GM18870 (cell line): ENCODE results near the gene ATXN7.
A peak's percentile ranks its signal among the peaks of the same experiment; 100 is the strongest.

Experiments used
- ATAC-seq: cut with Tn5 transposase; IDR thresholded peaks from one replicate; pipeline ENCODE4 v1.9.1; 2021; ENCODE audit warnings: moderate library complexity; ENCODE audit not compliant: unreplicated experiment

ATXN7 gene

GRCh38 chr3:63863150-63864007 lies at the start of gene ATXN7, which contains the start of gene THOC7:
Gene ATXN7, plus strand, starts transcription at chr3:63863867. Its CDS starts 48,732 bp downstream, at chr3:63912599.
Gene THOC7, minus strand, starts transcription at chr3:63863805. Its CDS starts 15 bp downstream, at chr3:63863790.
- ATAC-seq, result peak; percentile 47

DNA sequence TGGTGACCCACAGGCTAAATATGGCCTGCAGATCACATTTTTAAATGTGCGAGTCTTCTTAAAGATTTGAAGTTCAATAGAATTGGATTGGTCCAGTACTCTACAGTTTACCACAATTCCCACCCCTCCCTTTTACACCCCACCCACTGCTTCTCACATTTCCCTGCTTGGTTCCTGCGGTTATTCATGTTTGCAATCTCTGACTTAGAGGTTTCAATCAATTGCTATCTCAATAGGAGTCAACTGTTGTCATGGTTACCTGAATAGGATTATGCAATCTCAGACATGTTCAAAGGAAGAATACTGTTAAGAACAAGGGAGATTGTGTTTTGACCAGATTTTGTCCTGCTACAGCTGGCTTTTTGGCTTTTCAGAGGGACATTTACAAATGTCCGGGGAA lies 49.4 kb upstream of the ATXN7 start:
- no peak for ATAC-seq

DNA sequence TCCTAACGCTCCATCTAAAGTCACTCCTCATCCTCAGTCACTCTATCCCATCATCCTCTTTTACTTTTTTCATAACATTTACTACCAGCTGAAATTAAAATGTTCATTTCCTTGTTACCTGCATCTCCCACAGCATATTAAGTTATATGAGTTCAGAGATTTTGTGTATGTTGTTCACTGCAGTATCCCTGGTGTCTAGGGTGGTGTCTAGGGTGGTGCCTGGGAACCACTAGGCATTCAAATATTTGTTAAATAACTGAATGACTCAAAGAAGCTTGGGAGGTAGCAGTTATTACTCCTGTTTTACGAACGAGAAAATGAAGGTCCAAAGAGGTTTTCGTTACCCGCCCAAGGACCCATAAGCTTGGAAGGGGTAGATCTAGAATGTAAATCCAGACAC lies 46.4 kb upstream of the ATXN7 start:
- no peak for ATAC-seq

- ATAC-seq, result no peak
These were observed 45.2 kb upstream of the ATXN7 start for GRCh38 chr3:63818282-63819150.

- ATAC-seq, result no peak
These were observed 44.6 kb upstream of the ATXN7 start, which contains the start of gene C3orf49 for GRCh38 chr3:63819151-63819398. Gene C3orf49, plus strand, starts transcription at chr3:63819299. Its CDS starts 173 bp downstream, at chr3:63819472.

- no peak for ATAC-seq
These were observed 39.4 kb upstream of the ATXN7 start for GRCh38 chr3:63824309-63824708.

DNA sequence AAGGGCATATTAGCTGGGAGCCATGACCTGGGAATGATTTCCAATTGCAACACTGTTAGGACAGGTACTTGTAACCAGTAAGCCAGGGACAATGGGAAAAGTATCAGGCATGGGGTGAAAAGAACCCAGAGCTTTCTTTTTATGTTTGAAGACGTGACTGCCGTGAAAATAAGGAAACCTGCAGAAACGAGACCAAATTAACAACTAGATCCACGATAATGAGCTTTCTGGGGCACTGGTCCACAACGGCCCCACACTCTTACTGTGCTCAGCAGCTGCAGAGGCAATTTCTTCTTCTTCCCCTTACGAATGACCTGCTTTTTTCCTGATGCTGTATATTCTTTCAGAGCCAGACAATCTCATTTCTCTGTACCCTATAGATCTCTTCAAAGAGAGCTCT lies 33.1 kb upstream of the ATXN7 start:
- no peak for ATAC-seq

DNA sequence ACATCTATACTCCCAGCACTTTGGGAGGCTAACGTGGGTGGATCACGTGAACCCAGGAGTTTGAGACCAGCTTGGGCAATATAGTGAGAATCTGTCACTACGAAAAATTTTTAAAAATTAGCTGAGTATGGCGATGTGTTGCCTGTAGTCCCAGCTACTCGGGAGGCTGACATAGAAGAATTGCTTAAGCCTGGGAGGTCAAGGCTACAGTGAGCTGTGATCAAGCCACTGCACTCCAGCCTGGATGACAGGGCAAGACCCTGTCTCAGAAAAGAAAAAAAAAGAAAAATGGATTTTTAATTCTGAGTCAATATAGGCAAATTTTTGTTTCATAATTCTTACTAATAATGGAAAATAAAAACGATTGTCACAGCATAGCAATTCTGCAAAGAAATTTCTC lies 31.3 kb upstream of the ATXN7 start:
- no peak for ATAC-seq

GRCh38 chr3:63841704-63842103 lies 22.0 kb upstream of the ATXN7 start:
- no peak for ATAC-seq

DNA sequence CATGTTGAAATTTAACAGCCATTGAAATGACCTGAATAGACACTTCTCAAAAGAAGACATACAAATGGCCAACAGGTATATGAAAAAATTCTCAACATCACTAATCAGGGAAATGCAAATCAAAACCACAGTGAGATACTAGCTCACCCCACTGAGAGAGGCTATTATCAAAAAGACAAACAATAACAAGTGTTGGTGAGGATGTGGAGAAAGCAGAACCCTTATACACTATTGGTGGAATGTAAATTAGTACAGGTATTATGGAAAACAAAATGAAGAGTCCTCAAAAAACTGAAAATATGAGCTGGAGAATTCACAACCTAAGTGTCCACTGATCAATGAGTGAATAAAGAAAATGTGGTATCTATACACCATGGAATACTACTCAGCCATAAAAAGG lies 21.5 kb upstream of the ATXN7 start:
- no peak for ATAC-seq

GRCh38 chr3:63845215-63845614 lies 18.5 kb upstream of the ATXN7 start:
- ATAC-seq, result no peak

- ATAC-seq, result no peak
These were observed 15.8 kb upstream of the ATXN7 start for GRCh38 chr3:63847718-63848450.

GRCh38 chr3:63849175-63849574 lies 14.5 kb upstream of the ATXN7 start:
- no peak for ATAC-seq

- no peak for ATAC-seq
These were observed 12.4 kb upstream of the ATXN7 start for GRCh38 chr3:63851287-63851686.

- no peak for ATAC-seq
These were observed 10.6 kb upstream of the ATXN7 start for GRCh38 chr3:63853106-63853505.

GRCh38 chr3:63855333-63855940 lies 8.2 kb upstream of the ATXN7 start:
- no peak for ATAC-seq

DNA sequence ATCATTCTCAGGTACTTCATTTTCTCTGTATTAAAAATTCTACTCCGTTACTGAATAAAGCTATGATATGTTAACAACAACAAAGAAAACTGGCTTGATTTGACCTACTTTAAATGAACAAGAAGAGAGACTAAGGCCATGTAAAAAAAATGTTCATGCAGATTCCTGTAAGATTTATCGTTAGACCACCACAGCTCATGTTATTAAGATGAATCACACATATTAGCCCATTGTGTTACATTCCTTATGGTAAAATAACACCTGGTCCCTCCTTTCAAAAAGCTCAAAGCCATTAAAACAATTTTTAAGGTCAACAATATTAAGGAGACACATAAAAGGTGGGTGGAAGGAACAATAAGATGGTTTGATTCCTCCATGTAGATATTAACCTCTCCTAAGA lies 6.4 kb upstream of the ATXN7 start:
- ATAC-seq, result no peak

DNA sequence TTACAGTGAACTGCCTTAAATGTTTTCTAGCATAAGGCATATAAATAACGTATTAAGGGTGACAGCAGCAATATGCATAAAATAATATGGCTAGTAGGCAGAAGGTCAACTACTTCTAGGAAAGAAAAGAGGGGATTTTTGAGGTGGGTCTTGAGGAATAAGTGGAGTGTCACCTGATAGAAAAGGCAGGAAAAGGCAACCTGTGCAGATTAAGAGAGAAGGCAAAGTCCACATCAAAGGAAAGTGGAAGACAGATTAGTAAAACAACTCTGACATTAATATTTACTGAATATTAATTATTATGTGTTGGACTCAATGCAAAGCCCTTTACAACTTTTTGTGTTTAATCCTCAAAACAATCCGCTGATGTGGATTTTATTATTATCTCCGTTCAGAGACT lies 2.9 kb upstream of the ATXN7 start:
- no peak for ATAC-seq

DNA sequence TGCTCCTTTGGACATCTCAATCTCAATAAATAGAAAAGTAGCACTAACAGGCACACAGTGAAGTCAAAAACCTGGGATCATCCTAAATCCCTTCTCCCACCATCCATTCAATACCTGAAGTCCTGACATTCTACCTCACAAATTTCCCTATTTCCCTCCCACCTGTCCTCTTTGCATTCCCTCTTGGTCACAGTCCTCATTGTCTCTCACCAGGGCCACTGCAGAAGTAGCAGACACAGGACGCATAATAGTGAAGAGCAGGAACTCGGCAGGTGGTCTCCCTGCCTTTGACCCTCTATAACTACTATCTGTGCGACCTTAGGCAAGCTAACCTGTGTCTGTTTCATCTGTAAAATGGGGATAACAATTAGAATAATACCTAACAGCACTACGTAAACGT lies 2.4 kb upstream of the ATXN7 start:
- no peak for ATAC-seq

- peak; percentile 6 for ATAC-seq
These were observed 890 bp upstream of the ATXN7 start for GRCh38 chr3:63862804-63863149.
